ENCODE measurements around the gene IL10RA.

Gene IL10RA

DNA sequence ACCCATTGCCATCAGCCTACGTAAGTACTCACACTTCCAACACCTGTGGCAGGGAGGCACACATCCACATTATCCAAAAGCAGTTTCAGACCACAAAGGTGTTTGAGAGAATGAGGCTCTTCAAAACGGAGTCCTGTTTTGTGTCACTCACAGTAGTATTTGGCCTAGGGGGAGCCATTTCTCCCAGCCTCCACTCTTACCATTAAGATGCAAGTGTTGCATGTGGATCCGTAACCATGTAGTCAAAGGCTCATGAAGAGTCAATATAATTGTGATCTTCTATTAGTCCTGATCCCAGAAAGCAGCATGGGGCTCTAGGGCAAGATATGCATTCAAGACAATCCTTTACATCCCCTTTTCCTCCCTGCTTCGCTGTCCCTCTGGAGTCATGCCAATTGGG lies 41.5 kb downstream of the IL10RA start:
- Histone ChIP-seq H3K27me3 (ENCODE audit: control insufficient read depth in 1 of 2, insufficient read depth in 1 of 2, low read length in 2 of 2) (peaks cover 18 to 20% of the 10 kb centered on the region in 2 experiments), H2BK120ac (ENCODE audit: low read depth, low read length) (no peak overlapping the region), H3K4ac (ENCODE audit: low read depth in 1 of 2, low read length in 2 of 2) (no peak overlapping the region), H3K23ac (ENCODE audit: low read length in 2 of 2) (no peak overlapping the region), H3K18ac (ENCODE audit: low read depth in 1 of 2, low read length in 2 of 2) (no peak overlapping the region), H3K79me1 (replicated peaks; ENCODE audit: low read length, poor library complexity, severe bottlenecking) (no peaks in the 10 kb centered on the region), H4K91ac (ENCODE audit: low read length) (no peak overlapping the region), H3K36me3 (ENCODE audit: control insufficient read depth in 1 of 2, insufficient read depth in 2 of 2, low read depth in 1 of 2, low read length in 2 of 2) (no peaks in the 10 kb centered on the region), H2BK5ac (ENCODE audit: low read depth, low read length, poor library complexity, severe bottlenecking) (no peak overlapping the region), H2BK12ac (ENCODE audit: low read length in 2 of 2) (no peak overlapping the region), H3K27ac (ENCODE audit: low read length, poor library complexity, severe bottlenecking) (no peak overlapping the region), H2BK15ac (ENCODE audit: low read depth, poor library complexity, severe bottlenecking) (no peak overlapping the region), H3K4me2 (ENCODE audit: low read length, poor library complexity, severe bottlenecking) (no peak overlapping the region), H3K14ac (ENCODE audit: low read length in 2 of 2) (no peak overlapping the region), H3K4me3 (ENCODE audit: insufficient read depth in 1 of 2, low read depth in 1 of 2, low read length in 2 of 2) (no peak overlapping the region), H3K4me1 (ENCODE audit: control insufficient read depth, insufficient read depth, low read depth, low read length) (no peaks in the 10 kb centered on the region), H3K9ac (ENCODE audit: low read length) (no peak overlapping the region), H2AK5ac (ENCODE audit: low read length, severe bottlenecking) (no peak overlapping the region), H4K8ac (ENCODE audit: low read length) (no peak overlapping the region), H2AFZ (ENCODE audit: low read depth, low read length) (no peak overlapping the region), H3K9me3 (ENCODE audit: control insufficient read depth, low read length) (no peaks in the 10 kb centered on the region)
- DNase-seq, result no peak
- 65% methylated on average over 4 of the region's 4 CpGs for WGBS

DNA sequence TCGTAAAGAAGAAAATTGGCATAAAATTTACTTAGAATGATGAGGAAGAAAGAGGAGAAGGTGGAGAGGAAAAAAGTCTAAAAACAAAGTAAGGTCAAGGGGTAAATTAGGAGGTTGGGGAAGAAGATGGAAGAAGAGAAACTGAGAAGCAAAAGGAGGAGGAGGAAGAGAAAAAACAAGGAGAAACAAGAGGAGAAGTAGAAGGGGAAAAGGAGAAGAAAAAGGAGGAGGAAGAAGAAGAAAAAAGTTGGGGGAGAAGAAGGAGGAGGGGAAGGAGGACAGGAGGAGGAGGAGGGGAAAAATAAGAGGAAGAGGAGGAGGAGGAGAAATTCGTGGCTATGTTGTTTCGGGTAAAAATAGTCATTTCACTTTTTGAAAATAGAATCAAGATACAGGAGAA lies 42.4 kb downstream of the IL10RA start:
- H4K8ac ChIP-seq (ENCODE audit: low read length), result no peak overlapping the region
- no peak overlapping the region for H2BK12ac ChIP-seq (ENCODE audit: low read length in 2 of 2)
- H3K4me3 ChIP-seq (ENCODE audit: insufficient read depth in 1 of 2, low read depth in 1 of 2, low read length in 2 of 2), result no peak overlapping the region
- H3K4me2 ChIP-seq (ENCODE audit: low read length, poor library complexity, severe bottlenecking), result no peak overlapping the region
- H3K4me1 ChIP-seq (ENCODE audit: control insufficient read depth, insufficient read depth, low read depth, low read length), result no peaks in the 10 kb centered on the region
- peaks cover 18 to 24% of the 10 kb centered on the region in 2 experiments for H3K27me3 ChIP-seq (ENCODE audit: control insufficient read depth in 1 of 2, insufficient read depth in 1 of 2, low read length in 2 of 2)
- no peak overlapping the region for H3K4ac ChIP-seq (ENCODE audit: low read depth in 1 of 2, low read length in 2 of 2)
- H3K79me1 ChIP-seq (replicated peaks; ENCODE audit: low read length, poor library complexity, severe bottlenecking), result no peaks in the 10 kb centered on the region
- DNase-seq, result no peak
- H3K18ac ChIP-seq (ENCODE audit: low read depth in 1 of 2, low read length in 2 of 2), result no peak overlapping the region
- no peak overlapping the region for H2BK5ac ChIP-seq (ENCODE audit: low read depth, low read length, poor library complexity, severe bottlenecking)
- no peak overlapping the region for H2AFZ ChIP-seq (ENCODE audit: low read depth, low read length)
- no peaks in the 10 kb centered on the region for H3K36me3 ChIP-seq (ENCODE audit: control insufficient read depth in 1 of 2, insufficient read depth in 2 of 2, low read depth in 1 of 2, low read length in 2 of 2)
- no peak overlapping the region for H3K23ac ChIP-seq (ENCODE audit: low read length in 2 of 2)
- no peak overlapping the region for H3K27ac ChIP-seq (ENCODE audit: low read length, poor library complexity, severe bottlenecking)
- no peak overlapping the region for H3K9ac ChIP-seq (ENCODE audit: low read length)
- no peaks in the 10 kb centered on the region for H3K9me3 ChIP-seq (ENCODE audit: control insufficient read depth, low read length)
- no peak overlapping the region for H2BK120ac ChIP-seq (ENCODE audit: low read depth, low read length)
- no peak overlapping the region for H4K91ac ChIP-seq (ENCODE audit: low read length)
- H2BK15ac ChIP-seq (ENCODE audit: low read depth, poor library complexity, severe bottlenecking), result no peak overlapping the region
- no peak overlapping the region for H2AK5ac ChIP-seq (ENCODE audit: low read length, severe bottlenecking)
- no peak overlapping the region for H3K14ac ChIP-seq (ENCODE audit: low read length in 2 of 2)
- WGBS, result 92% methylated on average over 1 of the region's 3 CpGs

DNA sequence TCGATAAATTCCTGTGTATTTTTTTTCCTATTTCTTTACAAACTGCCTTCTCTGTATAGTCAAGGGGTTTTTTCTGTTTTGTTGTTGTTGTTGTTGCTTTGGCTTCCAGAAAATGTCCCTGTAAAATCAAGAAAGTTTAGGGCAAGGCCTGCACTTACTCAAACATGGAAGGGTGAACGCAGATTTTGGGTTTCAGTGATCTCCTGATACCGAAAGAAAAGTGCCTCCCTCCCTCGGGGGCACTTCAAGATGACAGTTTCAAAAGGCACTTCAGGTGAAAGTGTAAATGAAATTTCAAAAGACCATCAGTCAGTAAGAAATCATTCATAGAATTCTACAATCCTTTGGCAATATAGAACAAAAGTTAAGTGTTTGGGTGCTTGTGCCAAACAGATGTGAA lies 47.2 kb downstream of the IL10RA start:
- Histone ChIP-seq H4K8ac (ENCODE audit: low read length) (no peak overlapping the region), H3K36me3 (ENCODE audit: control insufficient read depth in 1 of 2, insufficient read depth in 2 of 2, low read depth in 1 of 2, low read length in 2 of 2) (no peaks in the 10 kb centered on the region), H3K4me3 (ENCODE audit: insufficient read depth in 1 of 2, low read depth in 1 of 2, low read length in 2 of 2) (no peak overlapping the region), H3K9me3 (ENCODE audit: control insufficient read depth, low read length) (no peaks in the 10 kb centered on the region), H3K4me2 (ENCODE audit: low read length, poor library complexity, severe bottlenecking) (no peak overlapping the region), H3K23ac (ENCODE audit: low read length in 2 of 2) (no peak overlapping the region), H2BK15ac (ENCODE audit: low read depth, poor library complexity, severe bottlenecking) (no peak overlapping the region), H3K27me3 (ENCODE audit: control insufficient read depth in 1 of 2, insufficient read depth in 1 of 2, low read length in 2 of 2) (peaks cover 18 to 29% of the 10 kb centered on the region in 2 experiments), H3K4me1 (ENCODE audit: control insufficient read depth, insufficient read depth, low read depth, low read length) (no peaks in the 10 kb centered on the region), H2BK12ac (ENCODE audit: low read length in 2 of 2) (no peak overlapping the region), H3K27ac (ENCODE audit: low read length, poor library complexity, severe bottlenecking) (no peak overlapping the region), H3K18ac (ENCODE audit: low read depth in 1 of 2, low read length in 2 of 2) (no peak overlapping the region), H2BK5ac (ENCODE audit: low read depth, low read length, poor library complexity, severe bottlenecking) (no peak overlapping the region), H2AK5ac (ENCODE audit: low read length, severe bottlenecking) (no peak overlapping the region), H3K4ac (ENCODE audit: low read depth in 1 of 2, low read length in 2 of 2) (no peak overlapping the region), H2BK120ac (ENCODE audit: low read depth, low read length) (no peak overlapping the region), H2AFZ (ENCODE audit: low read depth, low read length) (no peak overlapping the region), H4K91ac (ENCODE audit: low read length) (no peak overlapping the region), H3K79me1 (replicated peaks; ENCODE audit: low read length, poor library complexity, severe bottlenecking) (no peaks in the 10 kb centered on the region), H3K14ac (ENCODE audit: low read length in 2 of 2) (no peak overlapping the region), H3K9ac (ENCODE audit: low read length) (no peak overlapping the region)
- WGBS, result 78% methylated on average over 2 of the region's 4 CpGs
- no peak for DNase-seq

DNA sequence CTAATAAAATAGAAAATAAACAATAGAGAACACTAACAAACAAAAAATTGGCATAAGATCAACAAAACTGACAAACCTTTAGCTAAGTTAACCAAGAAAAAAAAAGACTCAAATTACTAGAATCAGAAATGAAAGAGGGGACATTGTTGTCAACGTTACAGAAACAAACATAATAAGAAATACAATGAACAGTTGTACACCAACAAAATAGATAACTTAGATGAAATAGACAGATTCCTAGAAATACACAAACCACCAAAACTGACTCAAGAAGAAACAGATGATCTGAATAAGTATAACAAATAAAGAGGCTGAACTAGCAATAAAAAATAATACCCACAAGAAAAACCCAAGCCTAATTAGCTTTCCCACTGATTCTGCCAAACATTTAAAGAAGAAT lies 55.9 kb downstream of the IL10RA start:
- H3K27me3 ChIP-seq (ENCODE audit: control insufficient read depth in 1 of 2, insufficient read depth in 1 of 2, low read length in 2 of 2), result peaks cover 23 to 34% of the 10 kb centered on the region in 2 experiments
- H3K4me3 ChIP-seq (ENCODE audit: insufficient read depth in 1 of 2, low read depth in 1 of 2, low read length in 2 of 2), result no peak overlapping the region
- H4K8ac ChIP-seq (ENCODE audit: low read length), result no peak overlapping the region
- no peak overlapping the region for H4K91ac ChIP-seq (ENCODE audit: low read length)
- H3K9ac ChIP-seq (ENCODE audit: low read length), result no peak overlapping the region
- H2BK15ac ChIP-seq (ENCODE audit: low read depth, poor library complexity, severe bottlenecking), result no peak overlapping the region
- no peaks in the 10 kb centered on the region for H3K9me3 ChIP-seq (ENCODE audit: control insufficient read depth, low read length)
- H3K23ac ChIP-seq (ENCODE audit: low read length in 2 of 2), result no peak overlapping the region
- H3K36me3 ChIP-seq (ENCODE audit: control insufficient read depth in 1 of 2, insufficient read depth in 2 of 2, low read depth in 1 of 2, low read length in 2 of 2), result no peaks in the 10 kb centered on the region
- no peak overlapping the region for H2AFZ ChIP-seq (ENCODE audit: low read depth, low read length)
- no peaks in the 10 kb centered on the region for H3K4me1 ChIP-seq (ENCODE audit: control insufficient read depth, insufficient read depth, low read depth, low read length)
- no peak overlapping the region for H3K4me2 ChIP-seq (ENCODE audit: low read length, poor library complexity, severe bottlenecking)
- H3K4ac ChIP-seq (ENCODE audit: low read depth in 1 of 2, low read length in 2 of 2), result no peak overlapping the region
- no peak overlapping the region for H3K18ac ChIP-seq (ENCODE audit: low read depth in 1 of 2, low read length in 2 of 2)
- H2BK12ac ChIP-seq (ENCODE audit: low read length in 2 of 2), result no peak overlapping the region
- H3K27ac ChIP-seq (ENCODE audit: low read length, poor library complexity, severe bottlenecking), result no peak overlapping the region
- DNase-seq, result no peak
- H2BK5ac ChIP-seq (ENCODE audit: low read depth, low read length, poor library complexity, severe bottlenecking), result no peak overlapping the region
- H2BK120ac ChIP-seq (ENCODE audit: low read depth, low read length), result no peak overlapping the region
- H3K79me1 ChIP-seq (replicated peaks; ENCODE audit: low read length, poor library complexity, severe bottlenecking), result no peaks in the 10 kb centered on the region
- no peak overlapping the region for H2AK5ac ChIP-seq (ENCODE audit: low read length, severe bottlenecking)
- no peak overlapping the region for H3K14ac ChIP-seq (ENCODE audit: low read length in 2 of 2)
- no CpG with 5 or more reads among the region's 1 CpG for WGBS

Data from mesenchymal stem cell (in vitro differentiated cells and primary cell).